Kidney (tissue), 14 donors: ENCODE results near the gene CORO2B. TPM values are rescaled to one million over a fixed set of nuclear protein-coding genes. Genes with fewer than 3 reads are reported as not detected.

Experiments used
- DNase-seq, 5 donors: peaks; one replicate each; pipeline ENCODE4 v3.0.0-alpha.2; 2013 to 2020
- FAIRE-seq: peaks from 2 replicates; lab custom pipeline; 2012; peaks lifted over from hg19 to GRCh38; lab: Jason Lieb, UNC
- H3K27ac ChIP-seq, 2 donors: one replicate each; pipeline ENCODE4 v1.7.0; 2013; ENCODE audit warnings: low read depth in 2 of 2, low read length in 2 of 2, inconsistent platforms in 1 of 2
- H3K27me3 ChIP-seq: one replicate; pipeline ENCODE4 v1.7.1; 2013; ENCODE audit warnings: low read length, inconsistent platforms; ENCODE audit not compliant: control insufficient read depth, insufficient read depth
- H3K36me3 ChIP-seq, 3 donors: one replicate each; pipeline versions ENCODE4 v1.7.0 to v1.7.1; 2013; ENCODE audit warnings: low read length in 3 of 3, control low read depth in 1 of 3, inconsistent platforms in 1 of 3; ENCODE audit not compliant: insufficient read depth in 3 of 3, control insufficient read depth in 2 of 3
- H3K4me1 ChIP-seq, 3 donors: one replicate each; pipeline versions ENCODE4 v1.7.0 to v1.7.1; 2013; ENCODE audit warnings: low read length in 3 of 3, inconsistent platforms in 1 of 3, low read depth in 1 of 3; ENCODE audit not compliant: control insufficient read depth in 2 of 3, insufficient read depth in 2 of 3
- H3K4me3 ChIP-seq, 3 donors: one replicate each; pipeline versions ENCODE4 v1.7.0 to v1.8.1; 2013; ENCODE audit warnings: low read length in 3 of 3, control low read depth in 1 of 3, inconsistent platforms in 1 of 3
- H3K9ac ChIP-seq, 3 donors: one replicate each; pipeline versions ENCODE4 v1.7.0 to v1.7.1; 2013; ENCODE audit warnings: low read length in 3 of 3, control low read depth in 1 of 3, inconsistent platforms in 1 of 3
- H3K9me3 ChIP-seq, 3 donors: one replicate each; pipeline versions ENCODE4 v1.7.0 to v1.7.1; 2013; ENCODE audit warnings: low read length in 3 of 3, control low read depth in 1 of 3, inconsistent platforms in 1 of 3; ENCODE audit not compliant: control insufficient read depth in 2 of 3, insufficient read depth in 1 of 3
- CTCF ChIP-seq: IDR thresholded peaks from 3 replicates; pipeline ENCODE4 v1.5.1; 2012; ENCODE audit warnings: mild to moderate bottlenecking, moderate library complexity, borderline replicate concordance; ENCODE audit not compliant: insufficient read depth; ENCODE audit errors: extremely low read depth
- intact Hi-C: fragments of 100-400 bp; cut with DNase I; formaldehyde crosslinking; loops from one replicate; pipeline ENCODE4 v1.11.1; 2022
- polyA plus RNA-seq: library from polyadenylated mRNA; stranded (reverse); fragments of 350-450 nt; fragmentation: Illumina TruSeq; extraction: RNeasy Lipid Tissue Mini Kit (QIAGEN cat#74804); gene quantifications from one replicate; pipeline ENCODE4 v1.2.3, GENCODE V29; 2014; ENCODE audit warnings: low read depth, low replicate concordance; ENCODE audit not compliant: insufficient read depth
- total RNA-seq: library from RNA; stranded (reverse); fragmentation: NEBNext Ultra II Directional; extraction: Animal tissue kit (Norgen Biotek cat#: 25700); gene quantifications from one replicate; pipeline ENCODE4 v1.2.1, GENCODE V29; 2021
- donor health status: control.
- donor health status: control.
- donor health status: control.
- donor health status: control.
- donor health status: control.
- donor health status: DM: yes; HTN: yes; CAD: no.
- donor health status: Normal renal cell carcinoma (clear cell type).

The CORO2B gene
- total and polyA plus RNA-seq, 2 donors from 2014 or later = 7.9 to 9.0 TPM

- no peak overlapping the region for H3K27ac ChIP-seq
- H3K27me3 ChIP-seq = no peaks in the 10 kb centered on the region
- no peak for TF ChIP-seq CTCF
- H3K36me3 ChIP-seq = no peaks in the 10 kb centered on the region
- FAIRE-seq = no peak
- H3K4me3 ChIP-seq = no peak overlapping the region
- H3K9ac ChIP-seq = no peak overlapping the region
- no peak for DNase-seq
- peaks cover 0 to 9% (median 0%) of the 10 kb centered on the region in 3 donors for H3K4me1 ChIP-seq
- intact Hi-C loops = no loop called here
- H3K9me3 ChIP-seq = no peaks in the 10 kb centered on the region
Observed at GRCh38 chr15:68594533-68595259, 15.9 kb downstream of the CORO2B start.

GRCh38 chr15:68595260-68595564 lies 16.4 kb downstream of the CORO2B start:
- Histone ChIP-seq H3K36me3 (no peaks in the 10 kb centered on the region), H3K9ac (no peak overlapping the region), H3K4me1 (peaks cover 0 to 9% (median 3%) of the 10 kb centered on the region in 3 donors), H3K27me3 (no peaks in the 10 kb centered on the region), H3K4me3 (no peak overlapping the region), H3K27ac (no peak overlapping the region), H3K9me3 (no peaks in the 10 kb centered on the region)
- DNase-seq (no peak), FAIRE-seq (no peak)
- intact Hi-C loops = no loop called here
- TF ChIP-seq CTCF = no peak

- H3K36me3 ChIP-seq = no peaks in the 10 kb centered on the region
- H3K27ac ChIP-seq = no peak overlapping the region
- no peaks in the 10 kb centered on the region for H3K9me3 ChIP-seq
- H3K4me1 ChIP-seq = peaks cover 0 to 11% (median 4%) of the 10 kb centered on the region in 3 donors
- H3K4me3 ChIP-seq = no peak overlapping the region
- DNase-seq (no peak), FAIRE-seq (no peak)
- no peaks in the 10 kb centered on the region for H3K27me3 ChIP-seq
- no peak for TF ChIP-seq CTCF
- H3K9ac ChIP-seq = no peak overlapping the region
- intact Hi-C loops = no loop called here
Observed at GRCh38 chr15:68595761-68596160, 17.0 kb downstream of the CORO2B start.
